HEK293 (cell line): ENCODE results near the gene EXT2.

Experiments used
- FEZF1 ChIP-seq: fragments of 450-650 bp; formaldehyde crosslinking; IDR thresholded peaks from 2 replicates; pipeline ENCODE4 v1.5.1; 2016; ENCODE audit warnings: missing biosample characterization, missing genetic modification characterization
- GLIS1 ChIP-seq: fragments of 450-650 bp; formaldehyde crosslinking; IDR thresholded peaks from 2 replicates; pipeline ENCODE4 v1.5.1; 2016; ENCODE audit warnings: missing biosample characterization, missing genetic modification characterization
- HOXA7 ChIP-seq: sonication (generic); formaldehyde crosslinking; IDR thresholded peaks from 2 replicates; pipeline ENCODE4 v1.8.1; 2022; ENCODE audit warnings: missing genetic modification reagents, borderline replicate concordance
- SP2 ChIP-seq: fragments of 450-650 bp; formaldehyde crosslinking; IDR thresholded peaks from 2 replicates; pipeline ENCODE4 v1.5.1; 2016; ENCODE audit warnings: missing biosample characterization, missing genetic modification characterization
- YY1 ChIP-seq: fragments of 450-650 bp; formaldehyde crosslinking; IDR thresholded peaks from 2 replicates; pipeline ENCODE4 v1.5.1; 2018; ENCODE audit warnings: missing biosample characterization, missing genetic modification characterization
- ZNF133 ChIP-seq: fragments of 450-650 bp; formaldehyde crosslinking; IDR thresholded peaks from 2 replicates; pipeline ENCODE4 v1.5.1; 2016; ENCODE audit warnings: missing biosample characterization, missing genetic modification characterization
- ZNF558 ChIP-seq: fragments of 450-650 bp; formaldehyde crosslinking; IDR thresholded peaks from 2 replicates; pipeline ENCODE4 v1.5.1; 2016; ENCODE audit warnings: missing biosample characterization, missing genetic modification characterization
- ZNF654 ChIP-seq: fragments of 450-650 bp; formaldehyde crosslinking; IDR thresholded peaks from 2 replicates; pipeline ENCODE4 v1.5.1; 2016; ENCODE audit warnings: low read depth, missing biosample characterization, missing genetic modification characterization
- TF ChIP-seq, protein P1 (sequence below): fragments of 450-650 bp; formaldehyde crosslinking; IDR thresholded peaks from 2 replicates; pipeline ENCODE4 v1.5.1; 2016; ENCODE audit warnings: missing biosample characterization, missing genetic modification characterization
- TF ChIP-seq, protein P2 (sequence below): fragments of 450-650 bp; formaldehyde crosslinking; IDR thresholded peaks from 2 replicates; pipeline ENCODE4 v1.5.1; 2016; ENCODE audit warnings: missing biosample characterization, missing genetic modification characterization

DNA sequence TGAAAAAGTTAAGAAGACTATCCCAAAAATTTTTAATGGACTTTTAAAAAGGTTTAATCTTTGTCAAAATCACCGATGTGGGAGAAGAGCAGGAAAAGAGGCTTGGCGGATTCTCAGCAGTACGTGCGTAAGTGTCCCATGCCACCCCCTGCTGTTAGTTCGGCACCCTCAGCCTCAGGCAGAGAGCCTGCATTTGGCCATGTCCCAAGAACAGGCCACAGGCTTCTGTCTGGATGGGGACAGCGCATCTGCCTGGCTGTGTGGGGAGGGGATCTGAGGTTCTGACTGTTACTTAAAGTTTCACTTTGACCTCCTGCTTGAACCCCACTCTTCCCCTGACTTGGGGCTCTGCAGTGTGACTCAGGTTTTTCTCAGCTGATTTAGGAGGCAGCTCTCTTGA, 35.3 kb downstream of the EXT2 start:
- TF ChIP-seq FEZF1 (tag by site-specific recombination) (no peak), ZNF654 (no peak), HOXA7 (CRISPR knock-in tag) (no peak), SP2 (tag by site-specific recombination) (no peak), ZNF133 (tag by site-specific recombination) (no peak), ZNF558 (tag by site-specific recombination) (no peak), YY1 (no peak), GLIS1 (tag by site-specific recombination) (no peak)
- TF ChIP-seq, protein P1, sequence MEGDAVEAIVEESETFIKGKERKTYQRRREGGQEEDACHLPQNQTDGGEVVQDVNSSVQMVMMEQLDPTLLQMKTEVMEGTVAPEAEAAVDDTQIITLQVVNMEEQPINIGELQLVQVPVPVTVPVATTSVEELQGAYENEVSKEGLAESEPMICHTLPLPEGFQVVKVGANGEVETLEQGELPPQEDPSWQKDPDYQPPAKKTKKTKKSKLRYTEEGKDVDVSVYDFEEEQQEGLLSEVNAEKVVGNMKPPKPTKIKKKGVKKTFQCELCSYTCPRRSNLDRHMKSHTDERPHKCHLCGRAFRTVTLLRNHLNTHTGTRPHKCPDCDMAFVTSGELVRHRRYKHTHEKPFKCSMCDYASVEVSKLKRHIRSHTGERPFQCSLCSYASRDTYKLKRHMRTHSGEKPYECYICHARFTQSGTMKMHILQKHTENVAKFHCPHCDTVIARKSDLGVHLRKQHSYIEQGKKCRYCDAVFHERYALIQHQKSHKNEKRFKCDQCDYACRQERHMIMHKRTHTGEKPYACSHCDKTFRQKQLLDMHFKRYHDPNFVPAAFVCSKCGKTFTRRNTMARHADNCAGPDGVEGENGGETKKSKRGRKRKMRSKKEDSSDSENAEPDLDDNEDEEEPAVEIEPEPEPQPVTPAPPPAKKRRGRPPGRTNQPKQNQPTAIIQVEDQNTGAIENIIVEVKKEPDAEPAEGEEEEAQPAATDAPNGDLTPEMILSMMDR (tag by site-specific recombination), result no peak
- TF ChIP-seq, protein P2, sequence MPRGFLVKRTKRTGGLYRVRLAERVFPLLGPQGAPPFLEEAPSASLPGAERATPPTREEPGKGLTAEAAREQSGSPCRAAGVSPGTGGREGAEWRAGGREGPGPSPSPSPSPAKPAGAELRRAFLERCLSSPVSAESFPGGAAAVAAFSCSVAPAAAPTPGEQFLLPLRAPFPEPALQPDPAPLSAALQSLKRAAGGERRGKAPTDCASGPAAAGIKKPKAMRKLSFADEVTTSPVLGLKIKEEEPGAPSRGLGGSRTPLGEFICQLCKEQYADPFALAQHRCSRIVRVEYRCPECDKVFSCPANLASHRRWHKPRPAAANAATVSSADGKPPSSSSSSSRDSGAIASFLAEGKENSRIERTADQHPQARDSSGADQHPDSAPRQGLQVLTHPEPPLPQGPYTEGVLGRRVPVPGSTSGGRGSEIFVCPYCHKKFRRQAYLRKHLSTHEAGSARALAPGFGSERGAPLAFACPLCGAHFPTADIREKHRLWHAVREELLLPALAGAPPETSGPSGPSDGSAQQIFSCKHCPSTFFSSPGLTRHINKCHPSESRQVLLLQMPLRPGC (tag by site-specific recombination), result no peak
